Measurements from ENCODE around the gene NXPH4.

DNA sequence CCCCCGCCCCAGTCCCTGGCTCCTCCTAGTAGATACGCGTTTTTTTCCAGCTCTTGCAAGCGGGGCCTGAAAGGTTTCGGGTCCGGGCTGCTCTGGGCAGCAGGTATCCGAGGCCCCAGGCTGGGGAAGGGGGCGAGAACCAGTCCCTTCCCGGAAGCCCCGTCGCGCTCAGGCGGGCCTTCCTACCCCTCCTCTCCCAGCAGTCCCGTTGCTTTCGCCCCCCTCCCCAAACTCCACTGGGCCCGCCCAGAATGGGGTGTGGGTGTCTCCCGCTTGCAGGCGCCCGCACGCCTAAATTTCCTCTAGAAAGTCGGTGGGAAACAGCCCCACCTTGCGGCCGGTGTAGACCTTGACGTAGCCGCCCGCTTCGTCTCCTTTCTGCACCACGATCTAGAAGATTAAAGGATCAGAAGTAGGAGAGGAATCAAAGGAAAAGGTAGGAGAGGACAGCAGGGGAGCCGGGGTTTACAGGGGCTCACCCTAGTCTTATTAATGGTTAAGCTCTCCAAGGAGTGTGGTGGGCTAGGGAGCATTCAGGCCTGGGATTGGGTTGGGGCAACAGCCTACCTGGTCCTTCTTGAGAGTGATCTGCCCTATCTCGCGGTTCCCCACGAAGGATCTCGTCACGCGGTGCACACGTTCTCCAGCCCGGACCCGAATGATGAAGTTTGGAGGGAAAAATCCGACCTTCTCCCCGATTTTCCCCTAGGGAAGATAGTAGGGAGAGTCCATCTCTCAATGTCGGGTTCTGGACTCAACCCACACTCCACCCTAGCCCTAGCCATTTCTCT lies 27.1 kb downstream of the NXPH4 start:
- TF ChIP-seq, protein P1, sequence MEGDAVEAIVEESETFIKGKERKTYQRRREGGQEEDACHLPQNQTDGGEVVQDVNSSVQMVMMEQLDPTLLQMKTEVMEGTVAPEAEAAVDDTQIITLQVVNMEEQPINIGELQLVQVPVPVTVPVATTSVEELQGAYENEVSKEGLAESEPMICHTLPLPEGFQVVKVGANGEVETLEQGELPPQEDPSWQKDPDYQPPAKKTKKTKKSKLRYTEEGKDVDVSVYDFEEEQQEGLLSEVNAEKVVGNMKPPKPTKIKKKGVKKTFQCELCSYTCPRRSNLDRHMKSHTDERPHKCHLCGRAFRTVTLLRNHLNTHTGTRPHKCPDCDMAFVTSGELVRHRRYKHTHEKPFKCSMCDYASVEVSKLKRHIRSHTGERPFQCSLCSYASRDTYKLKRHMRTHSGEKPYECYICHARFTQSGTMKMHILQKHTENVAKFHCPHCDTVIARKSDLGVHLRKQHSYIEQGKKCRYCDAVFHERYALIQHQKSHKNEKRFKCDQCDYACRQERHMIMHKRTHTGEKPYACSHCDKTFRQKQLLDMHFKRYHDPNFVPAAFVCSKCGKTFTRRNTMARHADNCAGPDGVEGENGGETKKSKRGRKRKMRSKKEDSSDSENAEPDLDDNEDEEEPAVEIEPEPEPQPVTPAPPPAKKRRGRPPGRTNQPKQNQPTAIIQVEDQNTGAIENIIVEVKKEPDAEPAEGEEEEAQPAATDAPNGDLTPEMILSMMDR (IDR thresholded peaks at IDR 0.05) = peak; percentile 51 to 73 (median 68)
- TF ChIP-seq POLR2A (IDR thresholded peaks at IDR 0.05) = no peak

All from adrenal gland (tissue), 5 donors.